SK-N-SH treated with all-trans-retinoic acid at 6 μM for 48 hours (cell line): ENCODE results near the gene GALNTL6.

Source experiments
- ARNTL ChIP-seq: fragments of 450-650 bp; formaldehyde crosslinking; IDR thresholded peaks from 2 replicates; pipeline ENCODE4 v1.5.0; 2020; ENCODE audit warnings: low read depth, mild to moderate bottlenecking, moderate library complexity, borderline replicate concordance
- BACH2 ChIP-seq: fragments of 250-450 bp; sonication (Bioruptor Pico); IDR thresholded peaks from 2 replicates; pipeline ENCODE4 v1.9.0; 2021; ENCODE audit warnings: mild to moderate bottlenecking, borderline replicate concordance
- CREB5 ChIP-seq: fragments of 250-450 bp; sonication (Bioruptor Pico); IDR thresholded peaks from 2 replicates; pipeline ENCODE4 v1.5.1; 2020; ENCODE audit warnings: low read depth, mild to moderate bottlenecking, moderate library complexity
- CSRNP3 ChIP-seq: fragments of 250-450 bp; sonication (Bioruptor Pico); IDR thresholded peaks from 2 replicates; pipeline ENCODE4 v1.5.1; 2021; ENCODE audit warnings: mild to moderate bottlenecking, moderate library complexity
- GLIS3 ChIP-seq: fragments of 250-450 bp; sonication (Bioruptor Pico); IDR thresholded peaks from 2 replicates; pipeline ENCODE4 v1.5.0; 2020; ENCODE audit warnings: mild to moderate bottlenecking, moderate library complexity
- OSR1 ChIP-seq: fragments of 250-450 bp; sonication (Bioruptor Pico); IDR thresholded peaks from 2 replicates; pipeline ENCODE4 v1.8.0; 2022; ENCODE audit warnings: moderate library complexity, mild to moderate bottlenecking, inconsistent platforms
- PATZ1 ChIP-seq: fragments of 250-450 bp; sonication (Bioruptor Pico); IDR thresholded peaks from 2 replicates; pipeline ENCODE4 v1.8.0; 2020; ENCODE audit warnings: mild to moderate bottlenecking, moderate library complexity, borderline replicate concordance
- TOX ChIP-seq: fragments of 250-450 bp; sonication (Bioruptor Pico); IDR thresholded peaks from 2 replicates; pipeline ENCODE4 v1.8.0; 2021; ENCODE audit warnings: mild to moderate bottlenecking, moderate library complexity, borderline replicate concordance
- ZC3H10 ChIP-seq: fragments of 250-450 bp; sonication (Bioruptor Pico); IDR thresholded peaks from 2 replicates; pipeline ENCODE4 v1.5.1; 2021; ENCODE audit warnings: mild to moderate bottlenecking, moderate library complexity
- ZFP30 ChIP-seq: fragments of 450-650 bp; formaldehyde crosslinking; IDR thresholded peaks from 2 replicates; pipeline ENCODE4 v1.5.0; 2022; ENCODE audit warnings: mild to moderate bottlenecking, moderate library complexity
- ZNF565 ChIP-seq: fragments of 450-650 bp; formaldehyde crosslinking; conservative IDR thresholded peaks from 2 replicates; pipeline ENCODE4 v1.5.0; 2020; ENCODE audit warnings: low read depth, mild to moderate bottlenecking, moderate library complexity
- ZNF70 ChIP-seq: fragments of 450-650 bp; formaldehyde crosslinking; IDR thresholded peaks from 2 replicates; pipeline ENCODE4 v1.5.0; 2020; ENCODE audit warnings: mild to moderate bottlenecking, moderate library complexity
- ZNF8 ChIP-seq: fragments of 450-650 bp; formaldehyde crosslinking; IDR thresholded peaks from 2 replicates; pipeline ENCODE4 v1.5.0; 2020; ENCODE audit warnings: mild to moderate bottlenecking, moderate library complexity
- TF ChIP-seq, protein P1 (sequence below): fragments of 250-450 bp; sonication (Bioruptor Pico); IDR thresholded peaks from 2 replicates; pipeline ENCODE4 v1.5.0; 2020; ENCODE audit warnings: mild to moderate bottlenecking, moderate library complexity

DNA sequence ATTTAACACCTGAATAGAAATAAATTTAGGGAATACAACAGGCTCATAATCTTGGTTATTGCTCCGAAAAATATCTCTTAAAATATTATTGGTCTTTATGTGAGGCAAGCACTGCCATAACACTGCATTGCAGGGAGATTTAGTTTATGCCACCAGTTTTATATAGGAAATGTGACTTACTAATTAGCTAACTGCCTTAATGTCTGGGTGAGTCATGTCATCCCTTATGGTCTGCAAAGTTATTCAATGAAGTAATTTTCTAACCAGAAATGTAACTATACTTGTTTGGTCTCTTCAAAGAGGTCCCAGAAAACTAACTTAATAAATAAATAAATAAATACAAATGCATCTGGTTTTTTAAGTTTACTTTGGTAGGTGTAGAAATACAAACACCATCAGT lies 597.2 kb downstream of the GALNTL6 start:
- no peak for TF ChIP-seq ZC3H10
- TF ChIP-seq ARNTL (CRISPR knock-in tag), result no peak
- no peak for TF ChIP-seq ZFP30 (CRISPR knock-in tag)
- no peak for TF ChIP-seq BACH2 (CRISPR knock-in tag)
- no peak for TF ChIP-seq ZNF8 (CRISPR knock-in tag)
- no peak for TF ChIP-seq ZNF565 (CRISPR knock-in tag)
- no peak for TF ChIP-seq GLIS3 (CRISPR knock-in tag)
- TF ChIP-seq, protein P1, sequence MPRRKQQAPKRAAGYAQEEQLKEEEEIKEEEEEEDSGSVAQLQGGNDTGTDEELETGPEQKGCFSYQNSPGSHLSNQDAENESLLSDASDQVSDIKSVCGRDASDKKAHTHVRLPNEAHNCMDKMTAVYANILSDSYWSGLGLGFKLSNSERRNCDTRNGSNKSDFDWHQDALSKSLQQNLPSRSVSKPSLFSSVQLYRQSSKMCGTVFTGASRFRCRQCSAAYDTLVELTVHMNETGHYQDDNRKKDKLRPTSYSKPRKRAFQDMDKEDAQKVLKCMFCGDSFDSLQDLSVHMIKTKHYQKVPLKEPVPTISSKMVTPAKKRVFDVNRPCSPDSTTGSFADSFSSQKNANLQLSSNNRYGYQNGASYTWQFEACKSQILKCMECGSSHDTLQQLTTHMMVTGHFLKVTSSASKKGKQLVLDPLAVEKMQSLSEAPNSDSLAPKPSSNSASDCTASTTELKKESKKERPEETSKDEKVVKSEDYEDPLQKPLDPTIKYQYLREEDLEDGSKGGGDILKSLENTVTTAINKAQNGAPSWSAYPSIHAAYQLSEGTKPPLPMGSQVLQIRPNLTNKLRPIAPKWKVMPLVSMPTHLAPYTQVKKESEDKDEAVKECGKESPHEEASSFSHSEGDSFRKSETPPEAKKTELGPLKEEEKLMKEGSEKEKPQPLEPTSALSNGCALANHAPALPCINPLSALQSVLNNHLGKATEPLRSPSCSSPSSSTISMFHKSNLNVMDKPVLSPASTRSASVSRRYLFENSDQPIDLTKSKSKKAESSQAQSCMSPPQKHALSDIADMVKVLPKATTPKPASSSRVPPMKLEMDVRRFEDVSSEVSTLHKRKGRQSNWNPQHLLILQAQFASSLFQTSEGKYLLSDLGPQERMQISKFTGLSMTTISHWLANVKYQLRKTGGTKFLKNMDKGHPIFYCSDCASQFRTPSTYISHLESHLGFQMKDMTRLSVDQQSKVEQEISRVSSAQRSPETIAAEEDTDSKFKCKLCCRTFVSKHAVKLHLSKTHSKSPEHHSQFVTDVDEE, result no peak
- no peak for TF ChIP-seq TOX (CRISPR knock-in tag)
- no peak for TF ChIP-seq OSR1 (CRISPR knock-in tag)
- no peak for TF ChIP-seq CSRNP3 (CRISPR knock-in tag)
- no peak for TF ChIP-seq CREB5 (CRISPR knock-in tag)
- no peak for TF ChIP-seq PATZ1 (CRISPR knock-in tag)
- no peak for TF ChIP-seq ZNF70
